Lower leg skin (tissue), 4 donors: ENCODE results near the gene MORN4. TPM values are rescaled to one million over a fixed set of nuclear protein-coding genes. Genes with fewer than 3 reads are reported as not detected.
A peak's percentile ranks its signal among the peaks of the same experiment; 100 is the strongest.
"Not testable (repeated sequence)": the region's sequence is repeated elsewhere in the genome, so short reads cannot be mapped to it uniquely, and the experiment has no call there.

Experiments used
- DNase-seq, 2 donors: peaks; one replicate each; pipeline ENCODE4 v3.0.0-alpha.2; 2019; ENCODE audit warnings: low spot score in 2 of 2
- H3K4me3 ChIP-seq: fragments of 200-600 bp; sonication (generic); 2 replicates; pipeline ENCODE4 v1.5.1; 2017; ENCODE audit warnings: mild to moderate bottlenecking, low read depth; ENCODE audit not compliant: poor library complexity, severe bottlenecking
- POLR2A ChIP-seq, 2 donors: fragments of 450-650 bp; IDR thresholded peaks; one replicate each; pipeline ENCODE4 v1.6.1; 2016 to 2017; ENCODE audit warnings: antibody characterized with exemption in 2 of 2, mild to moderate bottlenecking in 1 of 2, moderate library complexity in 1 of 2
- WGBS, 2 donors: methylation state at CpG; one replicate each; pipeline ENCODE4 v1.1.5; 2018; 5-methylcytosine and 5-hydroxymethylcytosine counted together
- intact Hi-C: fragments of 100-400 bp; cut with DNase I; formaldehyde crosslinking; loops from one replicate; pipeline ENCODE4 v1.15.0; 2023; ENCODE audit warnings: low total_unique reads
- total RNA-seq, 4 donors: library from RNA; depleted of rRNA; stranded (reverse); fragments of >200 nt; gene quantifications; one replicate each; pipeline ENCODE4 v1.1.0, GENCODE V29; 2016
- TF ChIP-seq, protein P1 (sequence below), 3 donors: fragments of 450-650 bp; IDR thresholded peaks; one replicate each; pipeline ENCODE4 v1.5.1; 2016; ENCODE audit warnings: antibody characterized with exemption in 3 of 3, mild to moderate bottlenecking in 3 of 3, moderate library complexity in 2 of 3

The MORN4 gene
- total RNA-seq, 4 donors from 2014 or later, result 1.6 to 7.5 (median 2.2) TPM

DNA sequence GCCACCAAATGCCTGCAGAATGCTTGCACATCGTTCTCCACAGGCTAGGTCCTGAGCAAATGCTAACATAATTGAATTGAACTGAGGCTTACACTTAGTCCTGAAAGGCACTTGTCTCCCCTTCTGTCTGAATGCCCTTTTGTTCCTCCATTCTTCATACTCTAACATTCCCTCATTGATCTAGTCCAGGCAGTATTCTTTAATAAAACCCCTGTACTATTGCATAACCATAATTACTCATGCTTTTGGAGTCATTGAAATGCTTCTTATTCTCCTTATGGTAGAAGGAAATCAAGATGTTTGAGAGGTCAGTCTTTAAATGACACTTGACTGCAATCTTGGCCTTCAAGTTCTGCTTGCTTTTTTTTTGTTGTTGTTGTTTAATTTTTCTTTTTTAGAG lies 14.3 kb upstream of the MORN4 start:
- no peak for DNase-seq
- WGBS, 2 donors, result 72 to 80% methylated on average over 1 of the region's 1 CpG
- no peak overlapping the region for H3K4me3 ChIP-seq
- intact Hi-C loops, result no loop called here
- TF ChIP-seq, protein P1, sequence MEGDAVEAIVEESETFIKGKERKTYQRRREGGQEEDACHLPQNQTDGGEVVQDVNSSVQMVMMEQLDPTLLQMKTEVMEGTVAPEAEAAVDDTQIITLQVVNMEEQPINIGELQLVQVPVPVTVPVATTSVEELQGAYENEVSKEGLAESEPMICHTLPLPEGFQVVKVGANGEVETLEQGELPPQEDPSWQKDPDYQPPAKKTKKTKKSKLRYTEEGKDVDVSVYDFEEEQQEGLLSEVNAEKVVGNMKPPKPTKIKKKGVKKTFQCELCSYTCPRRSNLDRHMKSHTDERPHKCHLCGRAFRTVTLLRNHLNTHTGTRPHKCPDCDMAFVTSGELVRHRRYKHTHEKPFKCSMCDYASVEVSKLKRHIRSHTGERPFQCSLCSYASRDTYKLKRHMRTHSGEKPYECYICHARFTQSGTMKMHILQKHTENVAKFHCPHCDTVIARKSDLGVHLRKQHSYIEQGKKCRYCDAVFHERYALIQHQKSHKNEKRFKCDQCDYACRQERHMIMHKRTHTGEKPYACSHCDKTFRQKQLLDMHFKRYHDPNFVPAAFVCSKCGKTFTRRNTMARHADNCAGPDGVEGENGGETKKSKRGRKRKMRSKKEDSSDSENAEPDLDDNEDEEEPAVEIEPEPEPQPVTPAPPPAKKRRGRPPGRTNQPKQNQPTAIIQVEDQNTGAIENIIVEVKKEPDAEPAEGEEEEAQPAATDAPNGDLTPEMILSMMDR (IDR thresholded peaks at IDR 0.05), result no peak
- no peak for TF ChIP-seq POLR2A (IDR thresholded peaks at IDR 0.05)

- WGBS, 2 donors, result 90 to 91% methylated on average over 4 of the region's 4 CpGs
- TF ChIP-seq, protein P1 (IDR thresholded peaks at IDR 0.05), result no peak
- no peak for TF ChIP-seq POLR2A (IDR thresholded peaks at IDR 0.05)
- DNase-seq, result no peak
- intact Hi-C loops, result no loop called here
- no peak overlapping the region for H3K4me3 ChIP-seq
These were observed 11.6 kb upstream of the MORN4 start for GRCh38 chr10:97644936-97645335.

DNA sequence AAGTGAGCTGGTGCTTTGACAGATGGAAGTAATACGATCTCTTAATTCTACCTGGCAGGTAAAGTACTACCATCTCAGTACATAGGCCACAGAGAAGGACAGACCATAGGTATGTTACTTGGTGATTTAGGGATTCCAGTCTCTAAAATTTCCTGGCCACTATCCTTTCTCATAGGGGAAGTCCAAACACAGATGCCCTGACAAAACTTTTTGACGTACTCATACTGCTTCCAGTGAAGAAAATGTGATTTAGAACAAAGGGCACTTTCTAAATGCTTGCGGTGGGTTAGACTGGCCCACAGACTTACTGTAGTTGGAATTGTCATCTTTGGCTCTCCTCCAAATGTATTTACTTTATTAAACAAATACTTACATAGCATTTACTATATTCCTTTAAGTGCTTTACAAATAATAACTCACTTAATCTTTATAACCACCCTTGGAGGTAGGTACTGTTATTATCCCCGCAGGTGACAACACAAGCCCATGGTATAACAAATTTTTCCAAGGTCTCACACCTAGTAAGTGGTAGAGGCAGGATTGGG lies 10.2 kb upstream of the MORN4 start:
- H3K4me3 ChIP-seq, result no peak overlapping the region
- DNase-seq, result no peak
- no peak for TF ChIP-seq POLR2A (IDR thresholded peaks at IDR 0.05)
- TF ChIP-seq, protein P1 (IDR thresholded peaks at IDR 0.05), result no peak
- 89 to 94% methylated on average over 4 of the region's 4 CpGs for WGBS, 2 donors
- intact Hi-C loops, result no loop called here

DNA sequence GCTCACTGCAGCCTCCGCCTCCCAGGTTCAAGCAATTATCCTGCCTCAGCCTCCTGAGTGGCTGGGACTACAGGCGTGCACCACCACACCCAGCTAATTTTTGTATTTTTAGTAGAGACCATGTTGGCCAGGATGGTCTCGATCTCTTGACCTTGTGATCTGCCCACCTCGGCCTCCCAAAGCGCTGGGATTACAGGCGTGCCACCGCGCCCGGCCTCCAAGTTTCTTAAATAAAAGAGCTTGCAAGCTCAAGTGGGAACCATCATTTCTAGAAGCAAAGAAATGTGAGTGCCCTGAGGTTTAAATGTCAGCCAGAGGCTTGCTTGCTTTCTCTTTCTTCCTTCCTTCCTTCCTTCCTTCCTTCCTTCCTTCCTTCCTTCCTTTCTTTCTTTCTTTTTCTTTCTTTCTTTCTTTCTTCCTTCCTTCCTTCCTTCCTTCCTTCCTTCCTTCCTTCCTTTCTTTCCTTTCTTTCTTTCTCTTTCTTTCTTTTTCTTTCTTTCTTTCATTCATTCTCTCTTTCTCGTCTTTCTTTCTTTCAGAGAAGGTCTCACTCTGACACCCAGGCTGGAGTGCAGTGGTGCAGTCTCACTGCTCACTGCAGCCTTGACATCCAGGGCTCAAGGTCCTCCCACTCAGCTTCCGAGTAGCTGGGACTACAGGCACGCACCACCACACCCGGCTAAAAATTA lies 9.3 kb upstream of the MORN4 start:
- intact Hi-C loops, result not testable (repeated sequence)
- 94% methylated on average over 13 of the region's 13 CpGs for WGBS, 2 donors

DNA sequence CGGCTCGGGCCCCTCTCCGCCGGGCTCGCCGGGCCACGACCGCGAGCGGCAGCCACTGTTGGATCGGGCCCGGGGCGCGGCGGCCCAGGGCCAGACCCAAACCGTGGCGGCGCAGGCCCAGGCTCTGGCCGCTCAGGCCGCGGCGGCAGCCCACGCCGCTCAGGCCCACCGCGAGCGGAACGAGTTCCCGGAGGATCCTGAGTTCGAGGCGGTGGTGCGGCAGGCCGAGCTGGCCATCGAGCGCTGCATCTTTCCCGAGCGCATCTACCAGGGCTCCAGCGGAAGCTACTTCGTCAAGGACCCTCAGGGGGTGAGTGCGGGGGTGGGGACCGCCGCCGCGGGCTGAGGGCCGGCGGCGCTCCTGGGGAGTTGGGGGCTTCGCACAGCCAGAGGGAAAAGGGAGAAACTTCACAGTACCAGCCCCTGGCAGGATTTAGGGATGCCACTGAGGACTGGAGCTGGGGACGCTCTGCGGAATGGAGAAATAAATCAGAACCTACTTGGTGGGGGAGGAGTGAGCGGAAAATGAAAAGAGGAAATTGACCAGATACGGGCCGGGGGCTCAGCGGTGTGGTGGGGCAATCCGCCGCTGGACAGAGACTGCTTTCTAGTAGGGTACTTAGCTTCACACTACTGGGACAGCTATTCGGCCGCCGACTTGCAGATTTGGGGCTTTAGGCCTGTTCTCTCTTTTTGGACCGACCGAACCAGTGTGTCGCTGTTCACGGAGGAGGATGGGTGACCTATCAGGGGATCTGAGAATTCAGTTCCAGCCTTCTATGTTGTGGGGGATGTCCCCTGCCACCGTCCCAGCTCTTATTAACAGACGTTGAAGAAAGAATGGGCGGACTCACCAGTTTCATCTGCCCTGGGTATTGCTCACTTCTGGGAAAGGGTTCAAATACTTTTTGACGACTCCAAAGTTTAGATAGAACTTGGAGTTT lies 7.8 kb upstream of the MORN4 start:
- TF ChIP-seq, protein P1 (IDR thresholded peaks at IDR 0.05), result no peak
- no peak for TF ChIP-seq POLR2A (IDR thresholded peaks at IDR 0.05)
- peak; percentile 33 to 90 for DNase-seq
- intact Hi-C loops, result no loop called here
- 1% methylated on average over 38 to 41 of the region's 67 CpGs for WGBS, 2 donors
- peak overlapping the region; percentile 84 for H3K4me3 ChIP-seq

More for the DNA sequence above, 9.3 kb upstream of the MORN4 start:
- not testable (repeated sequence) for DNase-seq, H3K4me3 ChIP-seq
